Spleen (tissue), 7 donors: ENCODE measurements around the gene ENOPH1.

Experiments used
- POLR2A ChIP-seq, 3 donors: fragments of 450-650 bp; IDR thresholded peaks; one replicate each; pipeline ENCODE4 v1.5.1; 2017; ENCODE audit warnings: antibody characterized with exemption in 3 of 3, mild to moderate bottlenecking in 1 of 3
- POLR2AphosphoS5 ChIP-seq, 3 donors: sonication (generic); formaldehyde crosslinking; IDR thresholded peaks; one replicate each; pipeline ENCODE4 v1.5.1; 2017; ENCODE audit warnings: antibody characterized with exemption in 3 of 3
- TF ChIP-seq, protein P1 (sequence below), 11 experiments: fragments of 200-600 bp in 7 of 11; fragments of 450-650 bp in 4 of 11; sonication (generic) in 4 of 11; IDR thresholded peaks in 8 of 11; conservative IDR thresholded peaks in 3 of 11; 1 replicate in 7 of 11; 2 replicates in 4 of 11; pipeline versions ENCODE4 v1.4.0 to v1.8.0; 2016 to 2021; ENCODE audit warnings: antibody characterized with exemption in 11 of 11, inconsistent platforms in 4 of 11, mild to moderate bottlenecking in 1 of 11
- donor health status: DM: no; HTN: no; CAD: no; lungs with moderate emphysema.
- donor health status: DM: no; HTN: no; CAD: no.
- donor health status: DM: no; HTN: no; CAD: no.

GRCh38 chr4:82382751-82383150 is 47.6 kb upstream of the ENOPH1 start:
- TF ChIP-seq, protein P1, sequence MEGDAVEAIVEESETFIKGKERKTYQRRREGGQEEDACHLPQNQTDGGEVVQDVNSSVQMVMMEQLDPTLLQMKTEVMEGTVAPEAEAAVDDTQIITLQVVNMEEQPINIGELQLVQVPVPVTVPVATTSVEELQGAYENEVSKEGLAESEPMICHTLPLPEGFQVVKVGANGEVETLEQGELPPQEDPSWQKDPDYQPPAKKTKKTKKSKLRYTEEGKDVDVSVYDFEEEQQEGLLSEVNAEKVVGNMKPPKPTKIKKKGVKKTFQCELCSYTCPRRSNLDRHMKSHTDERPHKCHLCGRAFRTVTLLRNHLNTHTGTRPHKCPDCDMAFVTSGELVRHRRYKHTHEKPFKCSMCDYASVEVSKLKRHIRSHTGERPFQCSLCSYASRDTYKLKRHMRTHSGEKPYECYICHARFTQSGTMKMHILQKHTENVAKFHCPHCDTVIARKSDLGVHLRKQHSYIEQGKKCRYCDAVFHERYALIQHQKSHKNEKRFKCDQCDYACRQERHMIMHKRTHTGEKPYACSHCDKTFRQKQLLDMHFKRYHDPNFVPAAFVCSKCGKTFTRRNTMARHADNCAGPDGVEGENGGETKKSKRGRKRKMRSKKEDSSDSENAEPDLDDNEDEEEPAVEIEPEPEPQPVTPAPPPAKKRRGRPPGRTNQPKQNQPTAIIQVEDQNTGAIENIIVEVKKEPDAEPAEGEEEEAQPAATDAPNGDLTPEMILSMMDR (IDR thresholded peaks at IDR 0.05 in 8 of 11, conservative IDR thresholded peaks at IDR 0.05 in 3 of 11) = no peak
- TF ChIP-seq POLR2A (IDR thresholded peaks at IDR 0.05) (no peak), POLR2AphosphoS5 (IDR thresholded peaks at IDR 0.05) (no peak)
